ENCODE measurements around the gene BORCS6. TPM values are rescaled to one million over a fixed set of nuclear protein-coding genes. Genes with fewer than 3 reads are reported as not detected.

The BORCS6 gene
- total and polyA plus RNA-seq, 11 donors, result 5.1 to 13.5 (median 8.1) TPM

DNA sequence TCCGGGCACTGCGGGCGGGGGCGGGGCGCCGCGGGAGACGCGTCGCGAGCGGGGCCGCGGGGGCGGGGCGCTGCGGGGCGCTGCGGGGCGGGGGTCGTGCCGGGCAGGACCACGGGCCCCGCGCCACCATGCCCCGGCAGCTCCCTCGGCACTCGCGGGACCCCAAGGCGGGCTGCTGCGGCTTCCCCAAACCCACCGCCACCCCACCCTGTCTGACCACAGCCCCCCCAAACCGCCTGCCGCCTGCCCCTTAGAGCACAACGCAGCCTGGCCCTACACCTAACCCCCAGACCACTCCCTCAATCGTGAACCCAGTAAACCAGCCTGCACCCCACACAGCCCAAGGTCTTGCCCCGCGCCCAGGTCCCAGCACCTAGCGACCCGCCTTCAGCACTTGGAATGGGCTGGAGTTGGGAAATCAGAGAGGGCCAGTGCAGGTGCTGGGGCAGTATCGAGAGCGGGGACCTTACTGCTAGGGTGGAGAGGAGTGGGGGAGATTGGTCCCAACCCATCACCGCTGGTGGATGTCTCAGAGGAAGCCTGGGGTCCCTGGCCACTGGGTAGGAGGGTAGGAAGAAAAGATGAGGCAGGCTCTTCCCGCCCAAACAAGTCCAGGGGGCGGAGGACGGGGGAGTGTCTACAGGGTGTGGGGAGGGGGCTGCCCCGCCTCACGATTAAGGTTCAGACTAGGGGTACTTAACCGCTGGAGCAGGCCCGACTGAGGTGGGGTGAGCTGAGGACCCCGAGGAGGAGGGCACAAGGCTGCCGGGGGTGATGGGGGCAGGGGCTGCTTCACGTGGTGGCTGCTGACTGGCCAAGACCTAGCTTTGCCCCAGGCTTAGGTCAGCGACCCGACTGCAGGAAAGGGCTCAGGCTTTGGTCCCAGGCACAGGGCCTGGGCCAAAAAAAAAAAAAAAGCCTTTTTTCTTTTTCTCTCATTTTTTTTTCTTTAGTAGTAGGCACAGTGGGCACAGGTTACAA is 26.7 kb downstream of the BORCS6 start:
- peaks cover 0 to 32% (median 22%) of the 10 kb centered on the region in 9 donors for H3K36me3 ChIP-seq
- DNase-seq (peak in 3 of 5 donors; percentile 30 to 65 (median 44)), ATAC-seq (peak in 3 of 4 donors; percentile 2 to 16 (median 4))
- no peak for TF ChIP-seq POLR2A (IDR thresholded peaks at IDR 0.05)
- TF ChIP-seq, protein P1, sequence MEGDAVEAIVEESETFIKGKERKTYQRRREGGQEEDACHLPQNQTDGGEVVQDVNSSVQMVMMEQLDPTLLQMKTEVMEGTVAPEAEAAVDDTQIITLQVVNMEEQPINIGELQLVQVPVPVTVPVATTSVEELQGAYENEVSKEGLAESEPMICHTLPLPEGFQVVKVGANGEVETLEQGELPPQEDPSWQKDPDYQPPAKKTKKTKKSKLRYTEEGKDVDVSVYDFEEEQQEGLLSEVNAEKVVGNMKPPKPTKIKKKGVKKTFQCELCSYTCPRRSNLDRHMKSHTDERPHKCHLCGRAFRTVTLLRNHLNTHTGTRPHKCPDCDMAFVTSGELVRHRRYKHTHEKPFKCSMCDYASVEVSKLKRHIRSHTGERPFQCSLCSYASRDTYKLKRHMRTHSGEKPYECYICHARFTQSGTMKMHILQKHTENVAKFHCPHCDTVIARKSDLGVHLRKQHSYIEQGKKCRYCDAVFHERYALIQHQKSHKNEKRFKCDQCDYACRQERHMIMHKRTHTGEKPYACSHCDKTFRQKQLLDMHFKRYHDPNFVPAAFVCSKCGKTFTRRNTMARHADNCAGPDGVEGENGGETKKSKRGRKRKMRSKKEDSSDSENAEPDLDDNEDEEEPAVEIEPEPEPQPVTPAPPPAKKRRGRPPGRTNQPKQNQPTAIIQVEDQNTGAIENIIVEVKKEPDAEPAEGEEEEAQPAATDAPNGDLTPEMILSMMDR (IDR thresholded peaks at IDR 0.05), result no peak
- H3K27me3 ChIP-seq, result no peaks in the 10 kb centered on the region
- WGBS, 4 donors, result 6 to 16% (median 9%) methylated on average over 20 to 55 of the region's 55 CpGs
- H3K4me3 ChIP-seq, result peak overlapping the region; percentile 82 to 100 (median 99)
- H3K9me3 ChIP-seq, result no peaks in the 10 kb centered on the region
- H3K4me1 ChIP-seq, result peaks cover 20 to 56% (median 42%) of the 10 kb centered on the region in 12 donors
- peak overlapping the region; percentile 95 to 100 (median 100) for H3K27ac ChIP-seq
- intact Hi-C loops (cut with DNase I), result loop anchor here in 3 of 10 donors (1.0 to 5.0 kb wide), 2 partner anchors 25 to 41 kb away; partner anchors contain the start of gene HES7 (in 3 of the 3)

- peak; percentile 60 to 79 for TF ChIP-seq POLR2A (IDR thresholded peaks at IDR 0.05)
- TF ChIP-seq, protein P1 (IDR thresholded peaks at IDR 0.05), result no peak
- H3K9me3 ChIP-seq, result no peaks in the 10 kb centered on the region
- H3K36me3 ChIP-seq, result peaks cover 0 to 33% (median 22%) of the 10 kb centered on the region in 9 donors
- peak; percentile 81 to 92 (median 89) for DNase-seq
- intact Hi-C loops (cut with DNase I), result loop anchor here in 3 of 10 donors (1.0 to 5.0 kb wide), 2 partner anchors 24 to 40 kb away; partner anchors contain the start of gene HES7 (in 3 of the 3)
- H3K4me3 ChIP-seq, result peak within 1 kb of the TSS; percentile 82 to 100 (median 99)
- peaks cover 22 to 62% (median 42%) of the 10 kb centered on the region in 12 donors for H3K4me1 ChIP-seq
- peak within 1 kb of the TSS; percentile 95 to 100 (median 100) for H3K27ac ChIP-seq
- peak in 3 of 4 donors; percentile 46 to 69 (median 66) for ATAC-seq
- no peaks in the 10 kb centered on the region for H3K27me3 ChIP-seq
- WGBS, 4 donors, result 0 to 2% (median 1%) methylated on average over 20 to 75 of the region's 75 CpGs
Measured at GRCh38 chr17:8162233-8162996, 27.6 kb downstream of the BORCS6 start, which contains the start of gene VAMP2. Gene VAMP2 (minus strand): TSS chr17:8162948. CDS start chr17:8162879, 69 bp downstream.

GRCh38 chr17:8161289-8162232 is 28.4 kb downstream of the BORCS6 start:
- DNase-seq, result peak in 1 of 5 donors; percentile 66
- Histone ChIP-seq H3K4me1 (peaks cover 25 to 68% (median 47%) of the 10 kb centered on the region in 12 donors), H3K27me3 (no peaks in the 10 kb centered on the region), H3K4me3 (peak overlapping the region; percentile 82 to 100 (median 99)), H3K36me3 (peaks cover 0 to 33% (median 22%) of the 10 kb centered on the region in 9 donors), H3K27ac (peak overlapping the region; percentile 95 to 100 (median 100)), H3K9me3 (no peaks in the 10 kb centered on the region)
- ATAC-seq, result no peak
- no peak for TF ChIP-seq POLR2A (IDR thresholded peaks at IDR 0.05)
- TF ChIP-seq, protein P1 (IDR thresholded peaks at IDR 0.05), result no peak
- intact Hi-C loops (cut with DNase I), result loop anchor here in 3 of 10 donors (1.0 to 5.0 kb wide), 2 partner anchors 23 to 39 kb away; partner anchors contain the start of gene HES7 (in 3 of the 3)
- WGBS, 4 donors, result 42 to 44% (median 43%) methylated on average over 17 to 19 of the region's 19 CpGs
